ELR (cell line): Measurements from ENCODE around the gene PGP.

Source experiments
- DNase-seq: peaks from one replicate; pipeline ENCODE4 v3.0.0-alpha.2; 2015; ENCODE audit warnings: low read depth

Gene PGP

DNA sequence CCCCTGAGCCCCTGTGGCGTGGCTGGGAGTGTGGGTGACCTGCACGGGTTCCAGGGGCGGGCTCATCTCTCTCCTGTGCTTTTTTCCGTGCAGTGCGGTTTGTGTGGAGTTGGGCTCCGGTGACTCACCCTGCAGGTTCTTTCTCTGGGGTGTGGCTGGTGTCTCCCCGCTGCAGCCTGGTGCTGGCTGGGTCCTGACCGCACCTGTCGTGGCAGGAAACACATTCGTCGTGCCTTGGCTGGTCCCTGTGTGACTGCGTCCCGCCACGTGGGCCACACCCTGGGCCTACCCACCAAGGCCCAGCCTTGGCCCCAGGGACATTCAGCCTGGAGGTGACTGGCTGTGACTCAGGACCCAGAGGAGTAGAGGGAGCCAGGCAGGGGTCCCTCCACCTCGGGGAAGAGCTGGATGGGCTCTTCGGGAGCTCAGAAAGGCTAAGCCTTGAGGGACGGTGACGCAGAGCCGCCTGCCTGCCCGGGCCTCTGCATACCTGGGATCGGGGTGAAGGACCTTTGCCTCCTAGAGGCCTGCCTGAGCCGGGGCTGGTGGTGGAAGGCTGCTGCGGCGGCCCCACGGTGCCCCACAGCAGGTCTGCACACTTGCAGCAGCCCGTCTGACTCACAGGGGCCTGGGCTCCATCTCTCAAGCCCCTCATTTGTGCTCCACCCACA lies 51.3 kb downstream of the PGP start:
- DNase-seq, result no peak

DNA sequence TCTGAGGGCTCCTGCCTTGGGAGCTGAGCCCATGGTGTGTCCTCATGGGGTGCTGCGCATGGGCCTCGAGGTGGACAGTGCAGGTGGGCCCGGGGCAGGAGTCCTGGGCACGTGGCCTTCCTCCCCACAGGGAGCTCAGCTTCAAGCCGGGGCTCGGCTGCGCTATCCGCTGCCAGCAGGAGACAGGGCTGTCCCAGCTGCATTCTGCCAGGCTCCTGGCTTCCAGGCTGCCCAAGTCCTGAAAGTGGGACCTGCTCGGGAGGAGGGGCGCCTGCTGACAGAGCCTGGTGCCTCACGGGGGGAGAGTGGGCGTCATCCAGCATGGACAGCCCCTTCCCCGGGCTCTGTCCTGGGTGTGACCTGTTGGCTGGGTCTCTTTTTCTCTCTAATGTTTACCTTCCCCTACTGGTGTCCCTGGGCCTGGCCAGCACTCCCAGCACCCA lies 51.9 kb downstream of the PGP start:
- no peak for DNase-seq

- no peak for DNase-seq
Observed at GRCh38 chr16:2161911-2162310, 52.7 kb downstream of the PGP start.
